Activated T-cell treated with anti-CD3 and anti-CD28 coated beads, Interleukin-2, amount 50 U/mL, for 24 hours (primary cell): ENCODE results near the gene ST6GALNAC3.

Experiments used
- DNase-seq: peaks from one replicate; pipeline ENCODE4 v3.0.0-alpha.2; 2020
- H3K27ac Mint-ChIP-seq: 2 replicates; pipeline ENCODE4 v1.8.0; 2020; ENCODE audit warnings: mild to moderate bottlenecking, mixed read lengths
- H3K27me3 Mint-ChIP-seq: 2 replicates; pipeline ENCODE4 v1.8.0; 2020; ENCODE audit warnings: mixed read lengths
- H3K36me3 Mint-ChIP-seq: 2 replicates; pipeline ENCODE4 v1.8.0; 2020; ENCODE audit warnings: low read depth, mixed read lengths
- H3K4me1 Mint-ChIP-seq: 2 replicates; pipeline ENCODE4 v1.8.0; 2020; ENCODE audit warnings: low read depth, mixed read lengths
- H3K4me3 Mint-ChIP-seq: 2 replicates; pipeline ENCODE4 v1.8.0; 2020; ENCODE audit warnings: mild to moderate bottlenecking, moderate library complexity, mixed read lengths
- H3K9me3 Mint-ChIP-seq: 2 replicates; pipeline ENCODE4 v1.8.0; 2020; ENCODE audit warnings: mixed read lengths

The ST6GALNAC3 gene

DNA sequence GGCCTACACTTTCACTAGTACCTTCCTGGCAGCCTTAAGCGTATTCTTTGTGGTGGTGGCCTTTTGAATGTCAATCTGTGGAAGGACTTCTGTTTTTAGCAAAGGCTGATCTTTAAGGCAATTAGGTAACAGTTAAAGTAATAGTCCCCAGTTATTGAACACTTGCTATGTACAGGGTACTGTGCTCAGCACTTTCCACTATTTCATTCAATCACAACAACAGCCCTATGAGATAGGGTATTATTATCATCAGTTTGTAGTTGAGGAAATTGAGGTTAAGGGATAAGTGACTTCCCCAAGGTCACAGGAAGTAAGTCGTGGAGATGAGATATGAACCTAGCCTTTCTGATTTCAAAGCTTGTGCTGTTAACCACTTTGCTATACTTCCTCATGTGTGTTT, 185.7 kb downstream of the ST6GALNAC3 start:
- DNase-seq = no peak
- peaks cover 68% of the 10 kb centered on the region for H3K4me1 Mint-ChIP-seq
- no peaks in the 10 kb centered on the region for H3K9me3 Mint-ChIP-seq
- no peaks in the 10 kb centered on the region for H3K27me3 Mint-ChIP-seq
- H3K27ac Mint-ChIP-seq = peak overlapping the region; percentile 46
- H3K4me3 Mint-ChIP-seq = no peak overlapping the region
- H3K36me3 Mint-ChIP-seq = no peaks in the 10 kb centered on the region

DNA sequence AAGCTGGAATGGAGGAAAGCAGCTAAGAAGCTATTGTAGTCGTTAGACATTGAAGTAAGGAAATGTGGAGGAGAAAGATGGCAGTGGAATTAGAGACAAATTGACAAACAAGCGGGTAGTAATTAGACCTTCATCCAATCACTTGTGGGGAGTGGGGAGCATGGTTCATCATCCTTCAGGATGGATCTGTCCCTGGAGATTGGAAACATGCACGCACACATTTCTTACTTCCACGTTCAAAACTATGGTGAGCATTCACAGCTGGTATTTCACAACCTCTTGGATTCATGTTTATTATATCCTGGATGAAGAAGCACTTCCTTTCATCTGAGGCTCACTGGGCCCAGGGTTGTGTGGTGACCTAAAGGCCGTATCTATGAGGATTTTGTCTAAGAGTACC, 188.1 kb downstream of the ST6GALNAC3 start:
- no peaks in the 10 kb centered on the region for H3K9me3 Mint-ChIP-seq
- no peak for DNase-seq
- no peaks in the 10 kb centered on the region for H3K27me3 Mint-ChIP-seq
- H3K36me3 Mint-ChIP-seq = no peaks in the 10 kb centered on the region
- H3K27ac Mint-ChIP-seq = no peak overlapping the region
- H3K4me3 Mint-ChIP-seq = no peak overlapping the region
- peaks cover 63% of the 10 kb centered on the region for H3K4me1 Mint-ChIP-seq

GRCh38 chr1:76264642-76265041, 190.1 kb downstream of the ST6GALNAC3 start:
- Mint-ChIP-seq H3K4me1 (peaks cover 63% of the 10 kb centered on the region), H3K4me3 (no peak overlapping the region), H3K27ac (no peak overlapping the region), H3K36me3 (no peaks in the 10 kb centered on the region), H3K9me3 (no peaks in the 10 kb centered on the region), H3K27me3 (no peaks in the 10 kb centered on the region)
- no peak for DNase-seq

DNA sequence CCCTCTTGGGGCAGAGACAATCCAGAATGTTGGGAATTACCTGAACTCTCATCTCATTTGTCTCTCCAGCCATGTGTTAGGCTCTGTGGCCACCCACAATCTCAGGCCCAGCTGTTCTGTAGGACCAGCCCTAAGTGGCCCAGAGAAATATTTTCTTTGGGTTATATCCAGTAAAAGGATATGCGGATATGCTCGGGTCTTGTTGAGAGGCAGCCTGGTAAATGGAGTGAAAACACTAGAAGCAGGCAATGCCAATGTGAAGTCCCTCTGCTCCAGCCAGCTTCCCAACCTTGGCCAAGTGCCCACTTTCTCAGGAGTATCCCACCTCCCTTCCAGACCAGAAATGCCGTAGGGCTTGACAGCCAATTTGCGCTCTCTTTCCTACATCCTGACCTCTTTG, 192.2 kb downstream of the ST6GALNAC3 start:
- Mint-ChIP-seq H3K27me3 (no peaks in the 10 kb centered on the region), H3K4me1 (peaks cover 67% of the 10 kb centered on the region), H3K4me3 (no peak overlapping the region), H3K36me3 (no peaks in the 10 kb centered on the region), H3K9me3 (no peaks in the 10 kb centered on the region), H3K27ac (peak overlapping the region; percentile 82)
- no peak for DNase-seq

- H3K9me3 Mint-ChIP-seq = no peaks in the 10 kb centered on the region
- H3K27me3 Mint-ChIP-seq = no peaks in the 10 kb centered on the region
- H3K4me1 Mint-ChIP-seq = peaks cover 63% of the 10 kb centered on the region
- H3K27ac Mint-ChIP-seq = peak overlapping the region; percentile 83
- no peak for DNase-seq
- H3K4me3 Mint-ChIP-seq = no peak overlapping the region
- H3K36me3 Mint-ChIP-seq = no peaks in the 10 kb centered on the region
These were observed 193.1 kb downstream of the ST6GALNAC3 start for GRCh38 chr1:76267631-76268030.

GRCh38 chr1:76268341-76268740, 193.8 kb downstream of the ST6GALNAC3 start:
- no peak overlapping the region for H3K4me3 Mint-ChIP-seq
- H3K36me3 Mint-ChIP-seq = no peaks in the 10 kb centered on the region
- peak overlapping the region; percentile 83 for H3K27ac Mint-ChIP-seq
- no peaks in the 10 kb centered on the region for H3K27me3 Mint-ChIP-seq
- peaks cover 67% of the 10 kb centered on the region for H3K4me1 Mint-ChIP-seq
- H3K9me3 Mint-ChIP-seq = no peaks in the 10 kb centered on the region
- DNase-seq = no peak

DNA sequence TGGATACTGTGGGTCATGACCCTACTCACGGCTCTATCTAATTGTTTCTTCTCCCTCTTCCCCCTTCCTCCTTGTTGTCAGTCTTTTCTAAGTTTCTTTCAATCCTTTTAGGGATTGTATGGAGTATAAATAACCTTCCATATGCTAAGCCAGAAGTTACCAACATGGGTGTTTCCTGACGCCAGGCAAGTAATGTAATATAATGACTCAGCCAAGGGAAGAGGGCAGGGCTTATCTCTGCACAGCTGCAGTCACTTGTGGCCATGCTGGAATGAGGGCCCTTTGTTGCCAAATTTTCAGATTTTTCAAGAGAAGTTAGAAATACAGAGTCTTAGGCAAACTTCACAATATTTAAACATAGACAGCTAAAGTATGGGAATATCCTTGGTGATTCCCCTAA, 194.6 kb downstream of the ST6GALNAC3 start:
- H3K36me3 Mint-ChIP-seq = no peaks in the 10 kb centered on the region
- H3K4me3 Mint-ChIP-seq = no peak overlapping the region
- H3K27me3 Mint-ChIP-seq = no peaks in the 10 kb centered on the region
- DNase-seq = no peak
- peaks cover 71% of the 10 kb centered on the region for H3K4me1 Mint-ChIP-seq
- peak overlapping the region; percentile 83 for H3K27ac Mint-ChIP-seq
- H3K9me3 Mint-ChIP-seq = no peaks in the 10 kb centered on the region

GRCh38 chr1:76274302-76274701, 199.8 kb downstream of the ST6GALNAC3 start:
- H3K27ac Mint-ChIP-seq = no peak overlapping the region
- no peaks in the 10 kb centered on the region for H3K36me3 Mint-ChIP-seq

GRCh38 chr1:76274718-76275117, 200.2 kb downstream of the ST6GALNAC3 start:
- H3K36me3 Mint-ChIP-seq = no peaks in the 10 kb centered on the region
- no peak overlapping the region for H3K27ac Mint-ChIP-seq
- DNase-seq = no peak
- H3K9me3 Mint-ChIP-seq = no peaks in the 10 kb centered on the region
- H3K4me1 Mint-ChIP-seq = peaks cover 39% of the 10 kb centered on the region
- no peaks in the 10 kb centered on the region for H3K27me3 Mint-ChIP-seq
- no peak overlapping the region for H3K4me3 Mint-ChIP-seq

More at GRCh38 chr1:76274302-76274701, 199.8 kb downstream of the ST6GALNAC3 start:
- Mint-ChIP-seq H3K4me3 (no peak overlapping the region), H3K27me3 (no peaks in the 10 kb centered on the region), H3K9me3 (no peaks in the 10 kb centered on the region), H3K4me1 (peaks cover 40% of the 10 kb centered on the region)
- DNase-seq = no peak

DNA sequence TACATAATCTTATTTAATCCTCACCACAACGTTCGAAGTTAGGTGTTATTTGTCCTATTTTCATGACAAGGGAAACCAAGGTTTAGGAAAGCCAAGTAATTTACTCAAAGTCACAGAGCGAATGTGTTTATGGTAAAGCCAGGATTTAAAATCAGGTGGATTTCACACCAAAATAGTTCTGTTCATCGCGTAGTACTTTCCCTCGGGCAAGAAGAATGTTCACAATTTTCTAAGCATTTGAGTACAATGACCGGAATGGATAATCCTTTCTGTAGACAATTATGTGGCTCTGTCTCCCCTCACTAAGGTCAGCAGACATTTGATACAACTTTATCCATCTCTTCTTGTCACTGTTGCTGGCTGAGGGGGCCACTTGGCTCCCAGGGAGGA, 204.2 kb downstream of the ST6GALNAC3 start:
- DNase-seq = no peak
- Mint-ChIP-seq H3K36me3 (no peaks in the 10 kb centered on the region), H3K27ac (no peak overlapping the region), H3K4me1 (peaks cover 11% of the 10 kb centered on the region), H3K27me3 (no peaks in the 10 kb centered on the region), H3K4me3 (no peak overlapping the region), H3K9me3 (no peaks in the 10 kb centered on the region)

GRCh38 chr1:76279101-76279748, 204.7 kb downstream of the ST6GALNAC3 start:
- H3K9me3 Mint-ChIP-seq = no peaks in the 10 kb centered on the region
- H3K27me3 Mint-ChIP-seq = no peaks in the 10 kb centered on the region
- no peaks in the 10 kb centered on the region for H3K36me3 Mint-ChIP-seq
- peaks cover 9% of the 10 kb centered on the region for H3K4me1 Mint-ChIP-seq
- no peak for DNase-seq
- H3K4me3 Mint-ChIP-seq = no peak overlapping the region
- no peak overlapping the region for H3K27ac Mint-ChIP-seq

- Mint-ChIP-seq H3K4me3 (no peak overlapping the region), H3K9me3 (no peaks in the 10 kb centered on the region), H3K27me3 (no peaks in the 10 kb centered on the region), H3K27ac (no peak overlapping the region), H3K4me1 (peaks cover 23% of the 10 kb centered on the region), H3K36me3 (no peaks in the 10 kb centered on the region)
- DNase-seq = no peak
These were observed 206.8 kb downstream of the ST6GALNAC3 start for GRCh38 chr1:76281306-76281705.

- Mint-ChIP-seq H3K4me1 (peaks cover 54% of the 10 kb centered on the region), H3K27ac (peak overlapping the region; percentile 14), H3K27me3 (no peaks in the 10 kb centered on the region), H3K36me3 (no peaks in the 10 kb centered on the region), H3K4me3 (no peak overlapping the region), H3K9me3 (no peaks in the 10 kb centered on the region)
- DNase-seq = no peak
These were observed 210.3 kb downstream of the ST6GALNAC3 start for GRCh38 chr1:76284842-76285241.

DNA sequence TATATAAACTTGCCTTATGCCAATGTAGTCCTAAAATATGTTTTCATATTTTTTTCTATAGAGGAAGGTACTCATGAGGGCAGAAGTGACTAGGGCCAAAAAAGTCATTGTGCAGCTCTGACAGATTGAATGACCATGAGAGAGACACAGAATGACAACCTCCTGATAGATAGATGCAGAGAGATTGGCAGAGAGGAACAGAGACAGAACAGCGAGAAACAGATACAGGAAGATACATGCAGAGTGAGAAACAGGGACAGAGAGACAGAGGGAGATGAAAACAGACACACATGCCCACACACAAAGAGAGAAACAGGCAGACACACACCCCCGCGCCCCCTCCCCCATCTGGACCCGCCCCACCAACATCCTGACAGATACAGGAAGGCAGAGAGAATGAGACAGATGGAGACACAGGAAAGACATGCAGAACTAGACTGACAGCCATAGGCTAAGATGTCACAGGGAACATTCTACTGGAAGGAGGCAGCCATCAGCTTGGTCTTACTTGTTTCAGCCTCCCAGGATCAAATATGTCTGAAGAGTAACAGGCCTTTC, 211.1 kb downstream of the ST6GALNAC3 start:
- no peak overlapping the region for H3K4me3 Mint-ChIP-seq
- no peaks in the 10 kb centered on the region for H3K9me3 Mint-ChIP-seq
- DNase-seq = no peak
- H3K36me3 Mint-ChIP-seq = no peaks in the 10 kb centered on the region
- H3K4me1 Mint-ChIP-seq = peaks cover 62% of the 10 kb centered on the region
- H3K27me3 Mint-ChIP-seq = no peaks in the 10 kb centered on the region
- H3K27ac Mint-ChIP-seq = peak overlapping the region; percentile 17

GRCh38 chr1:76287917-76288316, 213.4 kb downstream of the ST6GALNAC3 start:
- Mint-ChIP-seq H3K27me3 (no peaks in the 10 kb centered on the region), H3K4me3 (no peak overlapping the region), H3K9me3 (no peaks in the 10 kb centered on the region), H3K4me1 (peaks cover 80% of the 10 kb centered on the region), H3K27ac (no peak overlapping the region), H3K36me3 (no peaks in the 10 kb centered on the region)
- no peak for DNase-seq
